ENCODE results near the gene RPS10.
"Not testable (repeated sequence)": the region's sequence is repeated elsewhere in the genome, so short reads cannot be mapped to it uniquely, and the experiment has no call there.

Gene RPS10

GRCh38 chr6:34447386-34447785 lies 21.5 kb upstream of the RPS10 start:
- no peak for DNase-seq

DNA sequence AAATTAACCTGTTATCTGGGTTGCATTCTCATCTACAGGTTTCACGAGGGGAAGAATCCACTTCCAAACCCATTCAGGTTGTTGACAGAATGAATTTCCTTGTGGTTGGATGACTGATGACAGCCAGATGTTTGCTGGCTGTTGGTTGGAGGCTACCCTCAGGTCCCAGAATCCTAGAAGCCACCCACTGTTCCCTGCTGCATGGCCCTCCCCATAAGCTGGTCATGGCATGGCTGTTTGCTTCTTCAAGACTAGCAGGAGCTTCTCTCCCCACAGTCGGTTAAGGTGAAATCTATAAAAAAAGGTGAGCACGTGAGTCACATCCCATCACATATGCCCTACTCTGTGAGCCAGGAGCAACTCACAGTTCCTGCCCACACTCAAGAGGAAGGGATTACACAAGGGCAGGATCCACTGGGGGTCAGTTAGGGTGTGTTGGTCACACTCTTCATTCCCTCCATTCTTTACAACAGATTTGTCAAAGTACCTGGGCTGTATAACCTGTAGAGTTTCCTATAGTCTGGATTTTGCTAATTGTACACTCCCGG lies 19.5 kb upstream of the RPS10 start:
- no peak for DNase-seq

DNA sequence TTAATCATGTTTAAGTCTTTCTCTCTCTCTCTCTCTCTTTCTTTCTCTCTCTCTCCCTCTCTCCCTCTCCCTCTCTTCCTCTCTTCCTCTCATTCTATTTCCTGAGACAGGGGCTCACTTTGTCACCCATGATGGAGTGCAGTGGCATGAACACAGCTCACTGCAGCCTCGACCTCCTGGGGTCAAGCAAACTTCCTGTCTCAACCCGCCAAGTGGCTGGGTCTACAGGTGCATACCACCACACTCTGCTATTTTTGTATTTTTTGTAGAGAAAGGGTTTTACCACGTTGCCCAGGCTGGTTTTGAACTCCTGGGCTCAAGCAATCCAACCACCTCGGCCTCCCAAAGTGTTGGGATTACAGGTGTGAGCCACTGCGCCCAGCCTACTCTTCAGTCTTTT lies 15.7 kb upstream of the RPS10 start:
- no peak for DNase-seq

GRCh38 chr6:34439442-34439841 lies 13.6 kb upstream of the RPS10 start:
- DNase-seq = no peak

DNA sequence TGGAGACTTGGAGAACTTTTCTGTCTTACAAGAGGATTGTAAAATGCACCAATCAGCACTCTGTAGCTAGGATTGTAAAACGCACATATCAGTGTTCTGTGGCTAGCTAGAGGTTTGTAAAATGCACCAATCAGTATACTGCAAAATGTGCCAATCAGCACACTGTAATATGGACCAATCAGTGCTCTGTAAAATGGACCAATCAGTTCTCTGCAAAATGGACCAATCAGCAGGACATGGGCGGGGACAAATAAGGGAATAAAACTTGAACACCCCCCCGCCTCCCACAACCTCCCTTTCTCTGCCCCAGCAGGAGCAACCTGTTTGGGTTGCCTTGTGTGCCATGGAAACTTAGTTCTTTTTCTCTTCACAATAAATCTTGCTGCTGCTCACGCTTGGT lies 12.8 kb upstream of the RPS10 start:
- DNase-seq = no peak

- no peak for DNase-seq
Observed at GRCh38 chr6:34437644-34437970, 11.7 kb upstream of the RPS10 start.

GRCh38 chr6:34436803-34437643 lies 11.2 kb upstream of the RPS10 start:
- DNase-seq = no peak

DNA sequence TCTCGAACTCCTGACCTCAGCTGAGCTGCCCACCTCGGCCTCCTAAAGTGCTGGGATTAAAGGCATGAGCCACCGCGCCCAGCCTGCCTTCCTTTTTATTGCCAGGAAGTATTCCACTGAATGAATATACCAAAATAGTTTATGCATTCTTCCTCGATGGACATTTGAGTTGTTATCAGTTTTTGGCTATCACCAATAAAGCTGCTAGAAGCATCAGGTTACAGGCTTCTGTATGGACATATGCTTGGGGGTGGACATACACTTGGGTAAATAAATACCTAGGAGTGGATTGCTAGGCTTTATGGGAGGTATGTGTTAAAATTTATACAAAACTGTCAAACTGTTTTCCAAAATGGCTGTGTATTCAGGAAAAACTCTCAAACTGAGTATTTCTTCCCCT lies 10.0 kb upstream of the RPS10 start:
- DNase-seq = no peak

GRCh38 chr6:34425132-34425497 lies 754 bp downstream of the RPS10 start:
- no peak for DNase-seq

GRCh38 chr6:34424200-34425131 lies 1.4 kb downstream of the RPS10 start:
- DNase-seq = no peak

GRCh38 chr6:34423254-34423653 lies 2.6 kb downstream of the RPS10 start:
- DNase-seq = peak; percentile 38

DNA sequence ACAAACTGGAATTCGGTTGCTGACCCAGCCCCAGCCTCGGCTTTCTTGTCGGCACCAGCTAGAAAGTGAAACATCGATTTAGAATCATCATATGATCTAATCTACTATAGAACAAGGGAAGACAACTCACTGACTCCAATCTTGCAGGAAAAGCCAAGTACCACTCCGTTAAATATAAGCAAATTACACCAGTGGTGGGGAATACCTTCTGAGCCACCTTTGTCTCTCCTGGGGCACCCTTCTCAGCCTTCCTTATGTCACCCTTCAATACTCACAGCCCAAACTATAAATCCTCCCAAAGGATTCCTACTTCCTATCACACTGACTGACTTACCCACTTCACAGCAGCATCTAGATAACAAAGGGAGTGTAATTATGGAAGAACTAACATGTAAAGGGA lies 7.5 kb downstream of the RPS10 start:
- DNase-seq = no peak

DNA sequence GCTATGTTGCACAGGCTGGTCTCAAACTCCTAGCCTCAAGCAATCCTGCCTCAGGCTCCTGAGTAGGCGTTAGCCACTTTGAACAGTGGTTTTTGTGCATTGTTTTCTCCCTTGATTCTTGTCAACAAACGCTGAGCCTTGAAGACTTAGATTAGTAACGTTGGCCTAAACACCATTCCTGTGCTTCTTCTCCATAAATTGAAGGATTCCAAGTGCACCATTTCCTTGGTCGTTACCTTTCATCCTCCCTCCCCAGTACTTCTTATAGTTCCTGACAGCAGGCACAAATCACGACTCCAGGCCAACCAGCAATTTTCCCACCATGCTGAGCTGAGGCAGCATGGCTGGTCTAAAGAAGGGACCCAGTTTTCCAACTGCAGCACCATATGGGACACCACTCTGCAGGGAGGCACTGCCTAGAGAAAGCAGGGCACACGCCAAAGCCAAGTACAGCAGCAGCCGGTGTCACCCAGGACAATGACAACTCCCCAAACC lies 8.9 kb downstream of the RPS10 start:
- DNase-seq = no peak

- peak; percentile 53 for DNase-seq
Observed at GRCh38 chr6:34414999-34415858, 10.6 kb downstream of the RPS10 start.

- peak; percentile 65 for DNase-seq
Observed at GRCh38 chr6:34412643-34413214, 13.1 kb downstream of the RPS10 start.

DNA sequence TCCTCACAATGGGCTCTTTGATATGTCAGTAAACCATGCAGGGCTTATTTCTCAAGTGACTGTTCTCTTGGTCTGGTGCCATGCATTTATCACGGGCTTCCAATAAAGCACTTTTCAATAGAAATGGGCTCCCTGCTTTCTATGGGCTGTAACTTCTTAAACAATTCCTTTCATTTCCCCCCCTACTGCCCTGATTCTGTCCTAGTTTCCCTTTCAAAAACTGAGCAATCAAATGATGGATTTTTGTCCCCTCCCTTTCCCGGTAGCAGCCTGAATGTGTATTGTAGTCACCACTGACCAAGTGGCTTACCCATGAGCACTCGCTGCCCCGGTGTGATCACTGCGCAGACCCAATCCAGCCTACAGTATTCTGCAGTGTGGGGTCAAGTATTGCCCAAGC lies 13.9 kb downstream of the RPS10 start:
- DNase-seq = no peak

DNA sequence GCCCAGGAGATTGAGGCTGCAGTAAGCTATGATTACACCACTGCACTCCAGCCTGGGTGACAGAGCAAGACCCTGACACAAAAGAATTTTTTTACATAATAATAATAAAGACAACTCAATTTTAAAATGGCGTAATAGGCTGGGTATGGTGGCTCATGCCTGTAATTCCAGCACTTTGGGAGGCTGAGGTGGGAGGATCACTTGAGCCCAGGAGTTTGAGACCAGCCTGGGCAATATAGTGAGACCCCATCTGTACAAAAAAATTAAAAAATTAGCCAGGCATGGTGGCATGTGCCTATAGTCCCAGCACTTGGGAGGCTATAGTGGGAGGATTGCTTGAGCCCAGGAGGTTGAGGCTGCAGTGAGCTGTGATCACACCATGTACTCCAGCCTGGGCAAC lies 18.0 kb downstream of the RPS10 start:
- DNase-seq = not testable (repeated sequence)

GRCh38 chr6:34396518-34396917 lies 29.4 kb downstream of the RPS10 start:
- DNase-seq = no peak

- no peak for DNase-seq
Observed at GRCh38 chr6:34393966-34394305, 31.9 kb downstream of the RPS10 start.

DNA sequence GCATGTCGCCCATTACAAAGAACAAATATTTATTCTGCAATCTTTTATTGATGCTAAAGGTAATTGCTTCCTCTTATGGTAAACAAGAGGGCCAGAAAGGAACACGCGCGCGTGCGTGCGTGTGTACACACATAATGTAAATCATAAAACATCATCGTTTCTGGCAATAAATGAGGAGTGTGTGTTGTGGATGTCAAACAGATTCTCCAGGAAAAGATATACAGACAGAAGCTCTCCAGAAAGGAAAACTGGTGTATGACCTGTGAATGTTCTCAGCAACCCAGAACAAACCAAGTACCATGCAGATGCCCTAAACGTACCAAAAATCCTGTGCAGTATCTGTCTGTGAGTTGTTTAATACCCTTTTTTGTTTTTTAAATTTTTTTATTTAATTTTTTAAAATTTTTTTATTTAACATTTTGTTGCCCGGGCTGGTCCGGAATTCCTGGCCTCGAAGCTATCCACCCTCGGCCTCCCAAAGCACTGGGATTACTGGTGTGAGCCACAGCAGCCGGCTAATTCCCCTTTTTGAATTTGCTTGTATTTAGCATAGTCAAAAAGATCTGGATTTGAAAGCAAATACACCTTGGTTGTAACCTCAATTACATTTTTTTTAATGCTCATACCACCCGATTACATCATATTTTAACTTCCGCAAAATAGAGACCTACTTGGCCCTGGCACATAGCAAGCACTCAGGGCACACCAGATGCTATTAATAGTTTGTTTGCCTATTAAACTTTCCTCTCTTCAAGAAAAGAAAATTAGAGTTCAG lies 32.5 kb downstream of the RPS10 start:
- no peak for DNase-seq

DNA sequence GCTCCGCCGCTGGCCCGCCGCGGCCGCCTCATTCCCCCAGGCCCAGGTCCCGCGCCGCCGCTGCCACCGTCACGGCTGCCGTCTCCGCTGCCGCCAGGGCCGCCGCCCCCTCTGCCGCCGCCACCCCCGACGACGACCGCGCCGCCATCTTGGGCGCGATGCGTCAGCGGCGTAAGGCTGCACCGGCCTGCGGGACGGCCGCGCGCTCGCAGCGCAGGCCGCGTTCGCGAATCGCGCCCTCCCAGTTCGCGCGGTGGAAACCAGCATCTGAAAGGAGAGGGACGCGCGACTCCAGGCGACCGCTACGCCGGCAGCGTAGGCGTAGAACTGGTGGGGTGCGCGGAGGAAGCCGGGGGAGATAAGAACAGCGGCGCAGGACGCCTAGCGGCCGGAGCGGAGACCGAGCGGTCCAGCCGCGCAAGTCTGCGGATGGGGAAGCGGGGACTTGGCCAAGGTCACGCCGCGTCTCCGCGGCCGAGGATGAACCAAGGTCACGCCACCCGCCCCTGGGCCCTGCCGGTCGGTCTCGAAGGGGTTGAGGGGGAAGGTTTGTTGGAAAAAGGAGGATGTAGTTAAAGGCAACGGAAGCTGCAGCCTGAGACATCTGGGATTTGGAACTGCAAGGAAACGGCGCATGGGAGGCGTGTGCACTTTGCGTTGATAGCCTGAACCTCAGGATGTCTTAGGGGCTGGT lies 33.2 kb downstream of the RPS10 start, which contains the start of gene NUDT3:
Gene NUDT3, minus strand, starts transcription at position 173 of the 694 bp plus-strand sequence. CDS start 307 bp downstream, outside the sequence.
- peak; percentile 92 for DNase-seq

Data from EL (cell line).